GM04504 (cell line): ENCODE measurements around the gene FRRS1.
A peak's percentile ranks its signal among the peaks of the same experiment; 100 is the strongest.
"Not testable (repeated sequence)": the region's sequence is repeated elsewhere in the genome, so short reads cannot be mapped to it uniquely, and the experiment has no call there.

Source experiments
- DNase-seq: peaks from one replicate; pipeline ENCODE4 v3.0.0-alpha.2; 2012; ENCODE audit warnings: low read depth

The FRRS1 gene

DNA sequence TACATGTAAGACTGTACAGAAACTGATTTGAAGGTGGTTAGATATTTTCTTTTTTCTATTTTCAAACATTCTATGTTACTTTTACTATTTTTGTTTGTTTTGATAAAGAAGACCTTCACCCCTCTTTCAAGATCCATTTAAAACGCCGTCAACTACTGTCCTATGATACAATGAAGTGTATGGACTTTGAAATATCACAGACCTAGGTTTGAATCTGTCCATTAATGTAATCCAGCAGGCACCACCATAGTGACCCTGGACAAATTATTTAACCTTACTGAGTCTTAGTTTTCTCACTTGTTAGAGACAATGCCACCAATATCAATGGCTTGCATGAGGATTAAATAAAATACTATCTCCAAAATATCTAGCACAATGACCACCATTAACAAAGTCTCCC, 2.0 kb downstream of the FRRS1 start:
- DNase-seq: no peak

DNA sequence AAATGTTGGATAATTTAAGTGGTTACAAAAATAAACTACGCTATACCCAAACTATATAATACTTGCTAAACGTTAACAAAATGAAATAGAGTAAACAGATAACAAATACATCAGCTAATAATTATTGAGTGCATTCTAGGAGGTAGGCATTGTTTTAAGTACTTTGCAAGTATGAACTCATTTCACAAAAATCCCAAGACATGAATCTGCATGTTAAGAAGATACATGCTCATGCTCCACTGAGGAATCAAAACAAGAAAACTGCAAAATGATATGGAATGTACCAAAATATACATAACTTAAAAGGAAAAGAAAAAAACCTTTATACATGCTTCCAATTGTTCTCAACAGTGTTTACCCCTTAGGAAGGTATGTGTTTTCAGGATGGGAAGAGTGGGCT, 2.5 kb downstream of the FRRS1 start:
- no peak for DNase-seq

DNA sequence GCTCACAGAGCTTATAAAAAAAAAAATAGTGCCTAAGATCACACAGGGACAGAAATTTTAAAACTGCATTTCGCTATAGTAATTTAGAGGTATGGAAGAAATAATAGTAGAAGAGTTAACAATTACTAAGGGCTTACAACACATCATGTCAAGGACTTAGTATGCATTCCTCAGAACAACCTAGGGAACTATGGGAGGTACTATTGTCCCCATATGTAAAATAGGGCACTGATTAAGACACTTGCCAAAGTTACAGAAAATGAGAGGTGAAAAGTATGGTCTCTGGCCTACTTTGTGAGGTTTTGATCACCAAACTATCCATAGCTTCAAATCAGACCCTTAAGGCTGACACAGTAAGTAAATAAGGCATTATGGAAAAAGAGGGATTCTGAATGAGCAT, 4.7 kb downstream of the FRRS1 start:
- no peak for DNase-seq

DNA sequence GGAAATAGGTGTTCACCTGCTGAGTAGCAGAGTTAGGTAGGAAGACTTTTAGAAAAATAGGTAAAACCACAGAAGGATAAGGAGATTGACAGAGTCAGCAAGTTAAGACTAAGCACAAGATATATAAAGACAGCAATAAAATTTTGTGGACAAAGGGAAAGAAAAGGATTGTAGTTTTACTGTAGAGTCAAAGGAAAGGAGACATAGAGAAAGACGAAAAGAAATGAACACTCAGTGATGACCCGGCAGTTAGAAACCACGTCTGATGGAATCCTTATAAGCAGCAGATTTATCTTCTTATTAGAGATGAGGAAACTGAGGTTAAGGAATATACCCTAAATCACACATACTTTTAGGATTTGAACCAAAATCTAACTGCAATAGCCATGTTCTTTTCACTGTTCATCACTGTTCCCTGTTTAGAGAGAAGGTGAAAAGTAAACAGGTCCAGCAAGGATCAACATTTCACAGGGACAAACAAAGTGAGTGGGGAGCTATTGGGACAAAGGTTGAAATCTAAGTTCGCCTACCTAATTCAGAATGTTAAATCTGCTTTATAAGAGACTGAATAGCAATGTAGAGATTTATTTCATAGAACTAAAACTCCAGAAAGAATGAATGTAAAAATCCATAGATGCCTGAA, 6.8 kb downstream of the FRRS1 start:
- no peak for DNase-seq

DNA sequence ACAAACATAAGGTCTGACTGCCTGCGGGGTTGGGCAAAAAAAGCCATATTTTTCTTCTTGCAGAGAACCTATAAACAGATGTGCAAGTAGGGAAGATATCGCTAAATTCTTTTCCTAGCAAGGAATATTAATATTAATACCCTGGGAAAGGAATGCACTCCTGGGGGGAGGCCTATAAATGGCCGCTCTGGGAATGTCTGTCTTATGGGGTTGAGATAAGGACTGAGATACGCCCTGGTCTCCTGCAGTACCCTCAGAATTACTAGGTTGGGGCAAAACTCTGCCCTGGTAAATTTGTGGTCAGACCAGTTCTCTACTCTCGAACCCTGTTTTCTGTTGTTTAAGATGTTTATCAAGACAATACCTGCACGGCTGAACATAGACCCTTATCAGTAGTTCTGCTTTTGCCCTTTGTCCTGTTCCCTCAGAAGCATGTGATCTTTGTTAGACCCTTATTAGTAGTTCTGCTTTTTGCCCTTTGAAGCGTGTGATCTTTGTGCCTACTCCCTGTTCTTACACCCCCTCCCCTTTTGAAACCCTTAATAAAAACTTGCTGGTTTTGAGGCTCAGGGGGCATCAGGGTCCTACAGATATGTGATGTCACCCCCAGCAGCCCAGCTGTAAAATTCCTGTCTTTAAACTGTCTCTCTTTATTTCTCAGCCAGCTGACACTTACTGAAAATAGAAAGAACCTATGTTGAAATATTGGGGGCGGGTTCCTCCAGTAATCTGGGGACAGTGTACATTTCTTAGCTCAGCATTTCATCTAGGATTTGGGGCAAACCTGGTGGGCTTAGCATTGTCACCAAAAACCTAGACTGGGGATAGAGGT, 7.5 kb downstream of the FRRS1 start:
- not testable (repeated sequence) for DNase-seq

DNA sequence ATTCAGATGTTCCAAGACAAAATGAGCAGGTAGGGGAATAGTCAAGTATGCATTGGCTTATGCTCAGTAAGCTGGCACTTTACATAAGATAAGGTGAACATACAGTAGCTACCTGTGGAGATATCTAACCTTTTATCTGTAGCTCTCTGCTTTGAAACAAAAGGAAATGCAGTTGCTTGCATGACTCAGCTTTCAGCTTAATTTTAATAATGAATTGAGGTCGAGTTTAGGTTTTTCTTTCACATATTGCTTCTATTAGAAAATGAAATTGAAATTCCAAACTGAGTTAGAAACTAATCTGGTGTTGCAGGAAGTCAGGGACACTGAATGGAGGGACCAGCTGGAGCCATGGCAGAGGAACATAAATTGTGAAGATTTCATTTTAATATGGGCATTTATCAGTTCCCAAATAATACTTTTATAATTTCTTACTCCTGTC, 8.3 kb downstream of the FRRS1 start:
- DNase-seq: no peak

DNA sequence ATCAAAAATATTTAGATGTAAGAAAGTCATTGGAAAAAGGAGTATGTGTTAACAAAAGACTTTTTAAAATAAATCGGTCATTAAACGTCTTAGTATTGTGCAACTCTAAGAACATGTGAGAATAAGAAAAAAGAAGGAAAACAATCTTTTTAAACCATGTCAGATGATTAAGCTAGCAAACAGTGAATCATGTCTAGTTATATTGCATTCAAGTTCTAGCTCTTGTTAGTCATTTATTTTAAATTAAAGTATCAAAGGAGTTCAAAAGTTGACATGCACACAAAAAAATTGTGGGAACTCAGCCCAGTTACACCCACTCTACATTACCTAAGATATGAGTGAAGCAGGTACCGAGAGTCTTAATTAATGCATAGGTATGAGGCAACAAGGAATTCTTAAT, 9.8 kb downstream of the FRRS1 start:
- DNase-seq: peak; percentile 26

DNA sequence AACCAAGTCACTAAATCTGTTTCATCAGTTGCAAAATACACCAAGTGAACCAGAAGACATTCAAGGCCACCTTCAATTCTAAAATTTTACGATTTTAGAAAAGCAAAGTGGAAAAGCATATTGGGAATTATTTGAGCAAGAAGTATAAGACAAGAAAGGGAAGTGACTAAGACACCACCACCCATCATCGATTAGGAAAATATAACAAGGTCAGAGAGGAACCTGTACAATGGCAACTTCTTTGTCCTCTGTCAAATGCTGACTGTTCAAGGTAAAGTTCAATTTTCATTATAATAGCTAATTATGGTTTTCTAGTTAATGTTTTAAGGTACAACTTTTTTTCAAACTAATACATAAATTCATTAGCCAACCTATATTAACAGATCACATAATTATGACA, 10.8 kb downstream of the FRRS1 start:
- DNase-seq: no peak

DNA sequence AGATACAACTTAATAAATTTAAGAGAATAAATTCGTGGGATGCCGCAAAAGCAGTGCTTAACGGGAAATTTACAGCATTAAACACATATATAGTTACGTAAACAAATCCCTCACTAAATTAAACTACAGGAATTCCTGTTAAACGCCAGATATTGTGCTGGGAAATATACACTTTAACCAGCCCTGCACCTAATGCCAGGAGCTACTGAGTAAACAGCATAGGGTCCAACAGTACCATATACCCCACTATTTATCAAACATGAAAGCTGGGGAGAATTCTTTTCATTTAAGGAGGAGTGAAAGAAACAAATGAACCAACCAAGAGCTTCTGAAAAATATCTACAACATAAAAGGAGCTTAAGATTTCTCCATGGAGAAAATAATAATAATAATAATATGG, 11.7 kb downstream of the FRRS1 start:
- no peak for DNase-seq

DNA sequence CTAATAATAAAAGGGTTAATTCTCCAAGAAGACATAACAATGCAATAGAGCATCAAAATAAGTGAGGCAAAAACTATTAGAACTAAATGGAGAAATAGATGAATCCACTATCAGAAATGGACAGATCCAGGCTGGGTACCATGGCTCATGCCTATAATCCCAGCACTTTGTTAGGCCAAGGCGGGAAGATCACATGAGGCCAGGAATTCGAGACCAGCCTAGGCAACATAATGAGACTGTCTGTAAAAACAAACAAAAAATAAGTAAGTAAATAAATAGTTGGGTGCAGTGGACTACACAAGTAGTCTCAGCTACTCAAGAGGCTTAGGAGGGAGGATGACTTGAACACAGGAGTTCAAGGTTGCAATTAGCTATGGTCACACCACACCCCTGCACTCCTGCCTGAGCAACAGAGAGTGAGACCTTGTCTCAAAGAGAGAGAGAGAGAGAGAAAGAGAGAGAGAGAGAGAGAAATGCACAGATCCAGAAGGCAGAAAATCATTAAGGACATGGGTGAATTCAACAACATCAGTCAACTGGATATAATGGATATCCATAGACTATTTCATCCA, 12.3 kb downstream of the FRRS1 start:
- no peak for DNase-seq

DNA sequence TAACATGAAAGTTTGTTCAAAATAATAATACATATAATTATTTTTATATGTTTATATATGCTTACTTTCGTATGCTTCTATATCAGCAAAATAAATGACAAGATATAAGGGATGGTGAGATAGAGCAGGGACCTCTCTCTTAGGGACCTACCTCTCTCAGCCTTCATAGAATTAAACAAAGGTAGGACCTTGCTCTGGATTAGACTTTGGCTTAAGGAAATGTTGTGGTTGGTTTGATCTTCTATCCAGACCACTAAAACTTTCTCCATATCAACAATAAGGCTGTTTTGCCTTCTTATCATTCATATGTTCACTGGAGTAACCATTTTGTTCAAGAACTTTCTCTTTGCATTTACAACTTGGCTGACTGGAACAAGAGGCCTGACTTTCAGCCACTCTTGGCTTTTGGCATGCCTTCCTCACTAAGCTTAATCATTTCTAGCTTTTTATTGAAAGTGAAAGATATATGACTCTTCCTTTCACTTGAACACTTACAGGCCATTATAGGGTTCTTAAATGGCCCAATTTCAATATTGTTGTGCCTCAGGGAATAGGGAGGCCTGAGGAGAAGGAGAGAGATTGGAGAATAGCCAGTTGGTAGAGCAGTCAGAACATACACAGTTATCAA, 14.4 kb downstream of the FRRS1 start:
- DNase-seq: no peak

DNA sequence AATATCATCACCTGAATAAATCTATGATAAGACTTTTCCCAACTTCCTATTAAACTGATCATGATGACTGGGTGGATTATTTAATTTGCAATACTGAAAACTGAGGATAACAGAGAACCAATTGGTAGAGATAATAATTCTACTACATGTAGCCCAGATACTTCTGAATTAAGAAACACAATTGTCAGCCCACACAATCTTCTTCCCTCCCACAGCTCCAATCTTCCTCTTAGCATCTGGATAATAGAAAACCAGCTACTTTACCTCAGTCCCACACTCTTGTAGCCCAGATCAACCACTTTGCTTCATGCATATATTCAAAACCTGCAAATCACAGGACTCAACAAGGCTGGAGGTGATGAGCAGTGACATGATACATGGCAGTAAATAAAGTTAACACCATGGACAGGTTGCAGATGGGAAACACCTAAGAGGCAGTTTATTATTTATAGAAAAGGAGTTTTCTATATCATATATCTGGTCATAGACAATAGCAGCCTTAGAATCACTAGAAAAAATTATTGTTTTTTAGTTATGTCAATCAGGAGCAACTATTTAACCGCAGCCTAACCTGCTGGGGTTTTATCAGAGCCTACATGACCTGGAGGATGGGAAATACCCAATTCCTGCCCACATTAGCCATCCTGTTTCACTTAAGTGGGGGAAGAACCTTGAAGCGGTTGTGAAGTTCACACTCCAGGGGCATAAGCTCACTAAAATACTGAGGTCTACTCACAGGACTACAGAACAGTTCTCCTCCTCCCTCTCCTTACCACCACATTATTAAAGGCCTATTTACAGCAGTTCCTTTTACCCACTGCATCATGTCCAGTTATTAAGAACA, 16.7 kb downstream of the FRRS1 start:
- no peak for DNase-seq

DNA sequence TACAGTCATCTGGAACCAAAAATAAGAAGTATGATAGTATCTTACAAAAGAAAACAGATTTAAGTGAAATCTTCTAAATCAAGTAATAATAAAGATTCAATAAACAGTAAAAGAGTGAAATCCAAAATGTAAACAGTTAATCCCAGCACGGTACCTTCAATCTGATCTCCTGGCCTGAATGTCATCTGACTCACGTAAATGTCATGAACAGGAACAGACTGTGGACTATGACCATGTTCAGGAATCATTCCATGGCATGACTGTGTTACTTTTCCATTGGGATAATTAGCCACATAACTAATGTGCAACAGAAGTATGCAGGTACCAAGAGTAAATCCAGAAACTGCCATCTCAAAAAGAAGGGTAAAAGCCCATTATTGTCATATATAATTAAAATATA, 18.0 kb downstream of the FRRS1 start:
- no peak for DNase-seq

DNA sequence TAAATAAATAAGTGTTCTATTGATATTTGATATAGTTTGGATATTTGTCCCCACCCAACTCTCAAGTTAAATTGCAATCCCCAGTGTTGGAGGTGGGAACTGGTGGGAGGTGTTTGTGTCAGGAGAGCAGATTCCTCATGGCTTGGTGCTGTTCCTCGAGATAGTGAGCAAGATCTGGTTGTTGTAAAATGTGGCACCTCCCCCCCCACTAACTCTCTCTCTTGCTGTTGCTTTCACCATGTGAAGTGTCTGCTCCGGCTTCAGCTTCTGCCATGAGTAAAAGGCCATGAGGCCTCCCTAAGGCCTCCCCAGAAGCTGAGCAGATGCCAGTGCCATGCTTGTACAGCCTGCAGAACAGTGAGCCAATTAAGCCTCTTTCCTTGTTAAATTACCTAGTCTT, 20.8 kb downstream of the FRRS1 start:
- no peak for DNase-seq

DNA sequence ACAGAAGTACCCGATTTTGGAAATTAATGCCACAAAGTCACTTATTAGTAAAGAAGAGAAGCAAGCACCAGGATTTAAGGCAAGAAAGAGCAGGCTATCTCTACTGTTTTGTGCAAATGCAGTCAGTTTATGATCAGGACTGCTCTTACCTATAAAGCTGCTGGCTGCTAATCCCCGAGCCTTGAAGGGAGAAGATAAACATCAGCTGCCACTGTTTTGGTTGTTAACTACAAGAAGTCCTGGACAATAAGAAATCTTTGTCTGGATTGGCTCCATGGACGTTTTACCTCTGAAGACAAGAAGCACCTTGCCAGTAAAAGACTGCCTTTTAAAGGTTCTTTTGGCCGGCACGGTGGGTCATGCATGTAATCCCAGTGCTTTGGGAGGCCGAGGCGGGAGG, 21.4 kb downstream of the FRRS1 start:
- no peak for DNase-seq

DNA sequence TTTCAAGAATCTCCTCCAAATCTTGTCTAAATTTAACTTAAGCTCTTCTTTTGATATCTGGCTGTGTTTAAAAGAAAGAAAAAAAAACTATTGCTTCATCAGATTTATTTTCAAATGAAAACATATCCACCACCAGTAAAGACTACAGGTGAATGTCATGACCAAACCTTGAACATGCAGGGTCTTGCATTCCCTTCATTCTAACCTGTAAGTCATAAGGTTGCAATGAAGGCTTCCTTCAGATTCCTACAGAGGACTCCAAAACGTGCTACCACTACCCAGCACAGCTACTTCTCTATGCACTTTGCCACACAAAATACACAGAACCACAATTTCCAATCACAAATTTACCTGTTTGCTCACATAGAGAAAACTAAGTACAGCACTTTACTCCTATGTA, 26.3 kb downstream of the FRRS1 start:
- DNase-seq: no peak

DNA sequence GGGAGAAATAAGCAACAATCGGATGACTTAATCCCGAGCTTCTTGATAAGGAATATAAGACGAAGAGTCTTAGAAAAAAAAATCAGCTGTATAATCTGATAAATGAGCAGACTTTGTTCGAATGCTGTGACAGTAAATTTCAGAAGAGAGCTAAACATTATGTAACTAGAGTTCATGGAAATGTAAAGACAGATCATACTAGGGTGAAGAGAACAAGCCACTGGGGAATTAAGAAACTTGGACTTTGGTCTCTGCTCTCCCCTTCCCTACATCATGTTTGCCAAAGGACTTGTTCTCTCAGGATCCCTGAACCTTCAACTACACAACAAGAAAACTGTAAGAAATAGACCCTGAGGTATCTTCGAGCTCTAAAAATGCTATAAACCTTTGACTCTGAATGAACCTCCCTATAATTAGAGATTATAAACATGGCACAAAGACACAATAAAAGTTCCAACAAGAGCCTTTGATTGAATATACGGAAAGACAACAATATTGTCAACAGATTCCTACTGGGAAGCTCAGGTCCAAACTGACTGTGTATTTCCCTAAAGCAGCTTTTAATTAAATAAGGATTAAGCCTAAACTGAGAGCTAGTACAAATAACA, 27.5 kb downstream of the FRRS1 start:
- DNase-seq: no peak

DNA sequence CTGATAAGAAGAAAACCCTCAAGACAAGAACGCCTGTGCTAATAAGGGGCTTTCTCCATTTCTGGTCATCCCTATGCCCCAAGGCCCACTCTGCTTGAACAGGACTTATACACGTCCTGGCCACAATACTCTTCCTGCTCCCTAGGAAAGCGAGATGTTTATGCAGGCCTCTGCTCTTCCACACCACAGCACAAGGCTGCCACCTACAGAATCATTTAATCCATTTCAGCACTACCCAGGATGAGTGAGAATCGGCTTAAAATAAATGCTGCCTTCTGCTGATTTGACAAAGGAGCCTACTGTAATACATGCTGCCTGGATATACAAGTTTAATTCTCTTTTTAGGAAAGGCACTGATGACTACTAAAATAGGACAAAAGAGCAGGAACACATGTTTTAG, 29.4 kb downstream of the FRRS1 start:
- peak; percentile 37 for DNase-seq

DNA sequence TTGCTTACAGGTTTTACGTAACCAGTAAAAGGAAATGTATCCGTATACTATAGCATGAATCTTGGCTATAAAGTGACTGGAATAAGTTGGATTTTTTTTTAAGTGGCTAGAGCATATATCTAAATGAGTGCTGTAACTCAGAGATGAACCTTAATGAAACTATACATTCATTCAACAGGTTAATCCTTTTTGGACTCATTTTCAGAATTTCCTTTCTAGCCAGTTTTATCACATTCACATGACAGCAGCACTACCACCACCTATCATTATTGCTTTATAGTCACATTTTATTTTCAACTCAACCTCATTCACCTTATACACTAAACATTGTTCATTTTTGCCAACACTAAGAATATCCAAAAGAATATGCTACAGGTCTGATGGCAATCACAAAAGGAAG, 30.6 kb downstream of the FRRS1 start:
- no peak for DNase-seq

DNA sequence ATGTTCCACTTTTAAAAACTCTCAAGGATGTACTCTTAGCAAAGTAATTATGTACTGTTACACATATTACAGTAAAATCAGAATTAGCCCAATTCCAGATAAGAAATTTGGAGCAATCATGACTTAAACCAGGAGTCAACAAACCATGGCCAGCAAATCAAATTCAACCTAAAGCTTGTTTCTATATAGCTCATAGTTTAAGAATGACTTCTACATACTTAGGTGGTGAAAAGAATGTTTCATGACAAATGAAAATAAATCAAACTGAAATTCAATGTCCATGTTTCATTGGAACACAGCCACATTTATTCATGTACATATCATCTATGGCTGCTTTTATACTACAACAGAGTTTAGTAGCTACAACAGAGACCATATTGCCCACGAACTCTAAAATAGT, 35.1 kb downstream of the FRRS1 start:
- no peak for DNase-seq

DNA sequence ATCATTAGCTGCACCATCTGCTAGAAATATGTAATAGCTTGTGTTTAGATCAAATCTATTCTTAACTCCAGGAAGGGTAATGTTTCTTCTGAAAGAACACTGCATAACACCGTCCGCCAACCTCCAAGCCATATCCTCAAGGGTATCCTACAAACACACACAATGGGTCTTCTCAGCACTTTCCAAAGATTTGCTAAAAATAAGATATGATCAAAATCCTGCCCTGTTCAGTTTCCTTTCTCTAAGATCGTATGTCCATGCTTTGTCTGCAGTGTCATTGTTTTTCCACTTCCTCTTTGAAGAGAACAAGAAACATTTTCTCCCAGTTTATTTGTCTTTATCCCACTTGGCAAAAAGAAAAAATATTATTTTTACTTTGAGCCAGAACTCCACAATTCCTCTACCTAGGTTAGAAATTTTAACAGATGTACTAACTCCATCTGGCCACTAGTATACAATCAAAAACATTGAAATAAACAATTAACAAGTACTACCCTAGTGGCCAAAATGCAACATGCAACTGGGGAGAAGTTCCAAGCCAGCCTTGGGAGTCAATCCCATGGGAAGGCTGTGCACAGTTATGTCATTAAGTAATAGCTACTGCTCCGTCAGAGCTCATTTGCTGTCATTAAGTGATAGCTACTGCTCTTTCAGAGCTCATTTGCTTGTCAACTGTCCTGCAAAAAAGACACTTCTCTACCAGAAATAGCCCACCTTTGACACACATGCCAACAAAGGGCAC, 37.8 kb downstream of the FRRS1 start:
- no peak for DNase-seq
